ENCODE measurements around the gene LNX1.

GRCh38 chr4:53436251-53436650 is 155.0 kb downstream of the LNX1 start:
- TF ChIP-seq CTCF (conservative IDR thresholded peaks at IDR 0.05) (no peak), ZFX (IDR thresholded peaks at IDR 0.05) (no peak)

Data from C4-2B (cell line).